Transverse colon (tissue), 4 donors: Measurements from ENCODE around the gene CNTN4. TPM values are rescaled to one million over a fixed set of nuclear protein-coding genes. Genes with fewer than 3 reads are reported as not detected.
A peak's percentile ranks its signal among the peaks of the same experiment; 100 is the strongest.

Experiments
- DNase-seq: peaks from one replicate; pipeline ENCODE4 v3.0.0-alpha.2; 2019
- H3K27ac ChIP-seq, 4 donors: fragments of 200-600 bp; sonication (generic); 2 replicates each; pipeline ENCODE4 v1.5.1; 2016 to 2018; ENCODE audit warnings: inconsistent platforms in 4 of 4
- H3K27me3 ChIP-seq: fragments of 200-600 bp; sonication (generic); 2 replicates; pipeline ENCODE4 v1.5.1; 2017; ENCODE audit warnings: inconsistent platforms
- H3K36me3 ChIP-seq, 4 donors: fragments of 200-600 bp; sonication (generic); 2 replicates each; pipeline ENCODE4 v1.5.1; 2017 to 2019; ENCODE audit warnings: inconsistent platforms in 4 of 4
- H3K4me1 ChIP-seq, 4 donors: fragments of 200-600 bp; sonication (generic); 2 replicates each; pipeline ENCODE4 v1.5.1; 2017 to 2020; ENCODE audit warnings: inconsistent platforms in 4 of 4
- H3K4me3 ChIP-seq, 4 donors: fragments of 200-600 bp; sonication (generic); 1 replicate in 1 of 4; 2 replicates in 3 of 4; pipeline versions ENCODE4 v1.5.1 to v1.6.1; 2017 to 2019; ENCODE audit warnings: inconsistent platforms in 4 of 4
- H3K9me3 ChIP-seq, 2 donors: fragments of 200-600 bp; sonication (generic); 2 replicates each; pipeline ENCODE4 v1.5.1; 2017 to 2019; ENCODE audit warnings: inconsistent platforms in 2 of 2
- CTCF ChIP-seq, 5 experiments: fragments of 200-600 bp in 3 of 5; fragments of 450-650 bp in 2 of 5; sonication (generic) in 3 of 5; IDR thresholded peaks; 1 replicate in 2 of 5; 2 replicates in 3 of 5; pipeline ENCODE4 v1.5.1; 2016 to 2017; ENCODE audit warnings: antibody characterized with exemption in 5 of 5, inconsistent platforms in 3 of 5, mild to moderate bottlenecking in 2 of 5, moderate library complexity in 1 of 5
- EP300 ChIP-seq: sonication (generic); formaldehyde crosslinking; IDR thresholded peaks from one replicate; pipeline ENCODE4 v1.6.1; 2017; ENCODE audit warnings: antibody characterized with exemption, low read depth
- POLR2A ChIP-seq: fragments of 450-650 bp; IDR thresholded peaks from one replicate; pipeline ENCODE4 v1.6.1; 2016; ENCODE audit warnings: antibody characterized with exemption, mild to moderate bottlenecking, moderate library complexity
- POLR2AphosphoS5 ChIP-seq, 3 donors: sonication (generic); formaldehyde crosslinking; IDR thresholded peaks; one replicate each; pipeline ENCODE4 v1.6.1; 2016; ENCODE audit warnings: antibody characterized with exemption in 3 of 3
- whole genome bisulfite sequencing, 2 donors: methylation state at CpG; one replicate each; pipeline ENCODE4 v1.1.5; 2018; ENCODE audit warnings: low coverage in 1 of 2; 5-methylcytosine and 5-hydroxymethylcytosine counted together
- in situ Hi-C, 4 donors: fragments of 200-750 bp; cut with MboI; loops; one replicate each; pipeline versions ENCODE4 v1.15.0 to v1.15.1; 2017; ENCODE audit warnings: low sequenced_read_pairs in 3 of 4, low pct_ligation_motif_present in 1 of 4, low pct_unique_long_range_greater_than_20kb in 1 of 4
- intact Hi-C: fragments of 100-400 bp; cut with DNase I; formaldehyde crosslinking; loops from one replicate; pipeline ENCODE4 v1.15.1; 2023; ENCODE audit warnings: low total_unique reads
- total RNA-seq, 4 donors: library from RNA; depleted of rRNA; stranded (reverse); fragments of >200 nt; gene quantifications; one replicate each; pipeline ENCODE4 v1.1.0, GENCODE V29; 2016

Gene CNTN4
- total RNA-seq, 4 donors from 2014 or later, result 17.6 to 49.0 (median 17.8) TPM

GRCh38 chr3:2706836-2707210, 608.2 kb downstream of the CNTN4 start:
- no peak for DNase-seq
- TF ChIP-seq POLR2A (no peak), POLR2AphosphoS5 (IDR thresholded peaks at IDR 0.05) (no peak), CTCF (IDR thresholded peaks at IDR 0.05) (no peak), EP300 (no peak)
- Histone ChIP-seq H3K36me3 (no peaks in the 10 kb centered on the region), H3K4me3 (no peak overlapping the region), H3K4me1 (no peaks in the 10 kb centered on the region), H3K27ac (no peak overlapping the region), H3K27me3 (no peaks in the 10 kb centered on the region), H3K9me3 (no peaks in the 10 kb centered on the region)
- intact Hi-C loops, result no loop called here
- WGBS, 2 donors, result 90 to 100% methylated on average over 2 to 3 of the region's 3 CpGs
- in situ Hi-C loops, result no loop called here

GRCh38 chr3:2711081-2711480, 612.4 kb downstream of the CNTN4 start:
- H3K4me1 ChIP-seq, result no peaks in the 10 kb centered on the region
- no peaks in the 10 kb centered on the region for H3K27me3 ChIP-seq
- no peak overlapping the region for H3K4me3 ChIP-seq
- WGBS, 2 donors, result 75 to 80% methylated on average over 1 to 3 of the region's 3 CpGs
- no peaks in the 10 kb centered on the region for H3K36me3 ChIP-seq
- DNase-seq, result no peak
- in situ Hi-C loops, result no loop called here
- TF ChIP-seq POLR2AphosphoS5 (IDR thresholded peaks at IDR 0.05) (no peak), POLR2A (no peak), EP300 (no peak), CTCF (IDR thresholded peaks at IDR 0.05) (no peak)
- intact Hi-C loops, result no loop called here
- no peaks in the 10 kb centered on the region for H3K9me3 ChIP-seq
- H3K27ac ChIP-seq, result no peak overlapping the region

GRCh38 chr3:2713923-2714322, 615.3 kb downstream of the CNTN4 start:
- no peaks in the 10 kb centered on the region for H3K4me1 ChIP-seq
- H3K27ac ChIP-seq, result no peak overlapping the region
- H3K36me3 ChIP-seq, result no peaks in the 10 kb centered on the region
- intact Hi-C loops (no loop called here), in situ Hi-C loops (no loop called here)
- TF ChIP-seq CTCF (IDR thresholded peaks at IDR 0.05), result peak in 1 of 5 experiments; percentile 39
- TF ChIP-seq POLR2AphosphoS5 (IDR thresholded peaks at IDR 0.05), result no peak
- no peak for TF ChIP-seq POLR2A
- TF ChIP-seq EP300, result no peak
- H3K4me3 ChIP-seq, result no peak overlapping the region
- no peak for DNase-seq
- no peaks in the 10 kb centered on the region for H3K9me3 ChIP-seq
- WGBS, 2 donors, result 73 to 90% methylated on average over 1 of the region's 1 CpG
- no peaks in the 10 kb centered on the region for H3K27me3 ChIP-seq

GRCh38 chr3:2714834-2715233, 616.2 kb downstream of the CNTN4 start:
- H3K4me1 ChIP-seq, result no peaks in the 10 kb centered on the region
- H3K9me3 ChIP-seq, result no peaks in the 10 kb centered on the region
- intact Hi-C loops, result no loop called here
- in situ Hi-C loops, result no loop called here
- H3K4me3 ChIP-seq, result no peak overlapping the region
- no peaks in the 10 kb centered on the region for H3K27me3 ChIP-seq
- no peak overlapping the region for H3K27ac ChIP-seq
- DNase-seq, result no peak
- no peaks in the 10 kb centered on the region for H3K36me3 ChIP-seq
- WGBS, 2 donors, result 77 to 85% methylated on average over 5 of the region's 5 CpGs
- TF ChIP-seq POLR2A (no peak), CTCF (IDR thresholded peaks at IDR 0.05) (no peak), EP300 (no peak), POLR2AphosphoS5 (IDR thresholded peaks at IDR 0.05) (no peak)
